ENCODE results near the gene LINGO3. TPM values are rescaled to one million over a fixed set of nuclear protein-coding genes. Genes with fewer than 3 reads are reported as not detected.

LINGO3 gene
- total and polyA plus RNA-seq, 2 experiments from 2014 or later: 0.29 to 0.45 TPM

GRCh38 chr19:2266183-2266993 is 41.6 kb downstream of the LINGO3 start (continued):
- TF ChIP-seq ZNF462 (CRISPR knock-in tag; IDR thresholded peaks at IDR 0.05) (no peak), POLR2AphosphoS5 (IDR thresholded peaks at IDR 0.05; ENCODE audit: low read depth) (no peak), NANOG (IDR thresholded peaks at IDR 0.05; ENCODE audit: borderline replicate concordance) (no peak)

- no peak overlapping the region for H3K4me3 ChIP-seq
- peak; percentile 60 for ATAC-seq
- no peak overlapping the region for H3K27ac Mint-ChIP-seq
- H3K79me2 ChIP-seq (replicated peaks; ENCODE audit: insufficient read depth): no peaks in the 10 kb centered on the region
- H3K4me1 ChIP-seq (ENCODE audit: insufficient read depth): no peaks in the 10 kb centered on the region
- H3K4me2 ChIP-seq: no peak overlapping the region
- H2AFZ ChIP-seq: no peak overlapping the region
- H4K20me1 ChIP-seq (replicated peaks; ENCODE audit: insufficient read depth): no peaks in the 10 kb centered on the region
- H3K27ac ChIP-seq (ENCODE audit: low read depth): no peak overlapping the region
- H3K27me3 ChIP-seq (ENCODE audit: insufficient read depth): no peaks in the 10 kb centered on the region
- no peaks in the 10 kb centered on the region for H3K36me3 Mint-ChIP-seq (ENCODE audit: low read depth)
- DNase-seq (ENCODE audit: low spot score): peak; percentile 66
- H3K4me1 Mint-ChIP-seq: no peaks in the 10 kb centered on the region
- H3K9me3 Mint-ChIP-seq: no peaks in the 10 kb centered on the region
- H3F3A ChIP-seq (replicated peaks; ENCODE audit: low read depth): no peaks in the 10 kb centered on the region
- no peak for TF ChIP-seq EZH2phosphoT487 (IDR thresholded peaks at IDR 0.05; ENCODE audit: unreplicated experiment)
- TF ChIP-seq EZH2 (IDR thresholded peaks at IDR 0.05; ENCODE audit: low read depth, unreplicated experiment): no peak
- TF ChIP-seq STAT1 (IDR thresholded peaks at IDR 0.05; ENCODE audit: unreplicated experiment): no peak
- 0 out of 2 replicates have a peak, but pooled peaks have one; percentile 25 for TF ChIP-seq CREB1 (CRISPR knock-in tag; IDR thresholded peaks at IDR 0.05; ENCODE audit: low read depth)
- TF ChIP-seq CTCF (conservative IDR thresholded peaks at IDR 0.05; ENCODE audit: low read depth in 2 of 2): peak; percentile 76 to 82
- no peak for TF ChIP-seq ETS1 (IDR thresholded peaks at IDR 0.05)
- H3K27me3 Mint-ChIP-seq (ENCODE audit: insufficient read depth, low read depth, poor library complexity): peaks cover 8% of the 10 kb centered on the region
- H3K9me2 ChIP-seq (ENCODE audit: insufficient read depth): no peaks in the 10 kb centered on the region
- H3K4me3 Mint-ChIP-seq: no peak overlapping the region
- no peaks in the 10 kb centered on the region for H3K36me3 ChIP-seq (ENCODE audit: insufficient read depth)
Measured at GRCh38 chr19:2261438-2262172, 46.3 kb downstream of the LINGO3 start.

Measured in GM23338 (cell line).